IPS-NIHi7 (cell line): ENCODE measurements around the gene PRAMEF7.
"Not testable (repeated sequence)": the region's sequence is repeated elsewhere in the genome, so short reads cannot be mapped to it uniquely, and the experiment has no call there.

ENCODE experiments used
- DNase-seq: peaks from one replicate; pipeline ENCODE4 v3.0.0; 2012; ENCODE audit warnings: mixed read lengths; ENCODE audit errors: extremely low spot score

Gene PRAMEF7

GRCh38 chr1:12916310-12916709, at the start of gene PRAMEF7:
PRAMEF7 (plus strand) TSS chr1:12916610; CDS start chr1:12917693, 1,083 bp downstream.
- not testable (repeated sequence) for DNase-seq

DNA sequence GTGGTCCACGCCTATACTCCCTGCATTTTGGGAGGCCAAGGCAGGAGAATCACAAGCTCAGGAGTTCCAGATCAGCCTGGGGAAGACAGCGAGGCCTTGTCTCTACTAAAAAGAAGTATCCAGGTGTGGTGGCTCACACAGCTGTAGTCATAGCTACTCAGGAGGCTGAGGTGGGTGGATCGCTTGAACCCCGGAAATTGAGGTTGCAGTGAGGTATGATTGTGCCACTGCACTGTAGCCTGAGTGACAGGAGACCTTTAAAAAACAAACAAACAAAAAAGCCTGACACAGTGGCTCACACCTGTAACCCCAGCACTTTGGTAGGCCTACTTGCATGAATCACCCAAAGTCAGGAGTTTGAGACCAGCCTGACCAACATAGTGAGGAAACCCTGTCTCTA, 38.0 kb upstream of the PRAMEF7 start:
- not testable (repeated sequence) for DNase-seq

- not testable (repeated sequence) for DNase-seq
Observed at GRCh38 chr1:12886101-12886500, 30.3 kb upstream of the PRAMEF7 start, which contains the start of gene PRAMEF4. PRAMEF4 (minus strand) TSS chr1:12886201; CDS start chr1:12883394, 2,807 bp downstream.

DNA sequence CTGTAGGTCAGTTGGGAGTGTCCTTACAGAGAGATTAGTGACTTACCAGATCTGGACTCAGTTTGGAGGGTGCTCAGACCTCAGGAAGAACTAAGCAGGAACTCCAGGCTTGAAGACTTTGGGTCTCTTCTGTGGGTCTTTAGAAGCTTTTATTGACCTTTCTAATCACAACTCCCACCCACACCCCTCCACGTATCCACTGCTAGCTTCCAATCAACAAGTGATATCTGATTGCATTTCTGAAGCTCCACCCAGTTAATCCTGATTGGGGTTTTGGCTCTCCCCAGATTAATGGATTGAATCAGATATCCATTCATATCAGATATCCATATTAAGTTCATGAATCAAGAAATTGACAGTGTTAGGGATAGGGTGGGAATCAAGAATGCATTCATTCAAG, 18.2 kb upstream of the PRAMEF7 start, which contains the start of gene PRAMEF10:
TSS of gene PRAMEF10 (minus strand) at position 101 of the 400 bp plus-strand sequence. CDS start 2,423 bp downstream, outside the sequence.
- DNase-seq = not testable (repeated sequence)

- not testable (repeated sequence) for DNase-seq
Observed at GRCh38 chr1:12899186-12899585, 17.2 kb upstream of the PRAMEF7 start.

DNA sequence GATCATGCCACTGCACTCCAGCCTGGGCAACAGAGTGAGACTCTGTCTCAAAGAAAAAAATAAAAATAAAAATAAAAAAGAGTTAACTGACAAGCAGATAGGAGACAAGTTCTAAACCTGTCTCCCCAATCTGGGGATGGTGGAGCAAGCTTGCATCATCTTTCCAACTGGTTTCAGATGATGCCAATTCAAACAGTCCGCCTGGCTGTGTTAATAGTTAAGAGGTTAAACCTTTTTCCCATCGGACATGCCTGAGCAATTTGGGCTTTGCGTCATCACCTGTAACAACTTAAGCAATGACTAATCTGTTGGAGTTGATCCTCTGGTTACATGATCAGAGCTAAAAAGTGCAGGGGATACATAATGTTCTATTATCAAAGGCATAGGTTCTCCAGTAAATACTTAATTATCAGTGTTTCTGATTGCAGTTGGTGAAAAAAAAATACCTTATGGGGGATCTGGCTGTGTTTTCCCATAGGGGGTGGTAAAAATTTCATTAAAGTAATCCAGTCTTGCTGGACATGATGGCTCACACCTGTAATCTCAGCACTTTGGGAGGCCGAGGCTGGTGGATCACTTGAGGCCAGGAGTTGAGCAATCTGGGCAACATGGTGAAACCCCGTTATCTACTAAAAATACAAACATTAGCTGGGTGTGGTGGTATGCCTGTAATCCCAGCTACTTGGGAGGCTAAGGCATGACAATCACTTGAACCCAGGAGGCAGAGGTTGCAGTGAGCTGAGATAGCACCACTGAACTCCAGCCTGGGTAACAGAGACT, 12.4 kb upstream of the PRAMEF7 start:
- not testable (repeated sequence) for DNase-seq

GRCh38 chr1:12921749-12922148, 5.3 kb downstream of the PRAMEF7 start:
- not testable (repeated sequence) for DNase-seq

DNA sequence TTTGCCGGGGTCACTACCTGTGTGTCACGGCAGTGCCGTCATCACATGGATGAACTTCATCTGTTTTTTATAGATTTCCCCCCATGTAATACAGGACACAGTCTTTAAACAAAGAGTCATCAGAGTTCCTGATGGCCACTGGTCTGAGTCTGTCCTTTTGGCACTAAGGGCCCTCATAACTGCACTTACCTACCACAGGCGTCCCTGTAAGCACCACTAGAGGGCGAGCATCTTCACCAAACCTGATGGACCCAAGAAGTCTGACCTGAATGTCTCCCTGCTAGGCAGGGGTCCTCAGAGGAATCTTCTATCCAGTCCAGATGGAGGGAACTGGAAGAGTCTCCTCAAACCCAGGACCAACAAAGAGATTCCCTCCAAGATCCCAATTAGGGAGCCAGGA, 8.0 kb downstream of the PRAMEF7 start:
- DNase-seq = not testable (repeated sequence)

DNA sequence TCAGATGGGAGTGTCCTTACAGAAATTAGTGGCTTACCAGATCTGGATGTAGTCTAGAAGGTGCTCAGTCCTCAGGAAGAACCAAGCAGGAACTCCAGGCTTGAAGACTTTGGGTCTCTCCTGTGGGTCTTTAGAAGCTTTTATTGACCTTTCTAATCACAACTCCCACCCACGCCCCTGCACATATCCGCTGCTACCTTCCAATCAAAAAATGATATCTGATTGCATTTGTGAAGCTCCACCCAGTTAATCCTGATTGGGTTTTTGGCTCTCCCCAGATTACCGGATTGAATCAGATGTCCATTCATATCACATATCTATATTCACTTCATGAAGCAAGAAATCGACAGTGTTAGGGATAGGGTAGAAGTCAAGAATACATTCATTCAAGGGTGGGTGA, 31.1 kb downstream of the PRAMEF7 start, which contains the start of gene PRAMEF6:
TSS of gene PRAMEF6 (minus strand) at position 101 of the 400 bp plus-strand sequence. CDS start 5,062 bp downstream, outside the sequence.
- DNase-seq = not testable (repeated sequence)
